ENCODE results near the gene KRT4.

KRT4 gene

DNA sequence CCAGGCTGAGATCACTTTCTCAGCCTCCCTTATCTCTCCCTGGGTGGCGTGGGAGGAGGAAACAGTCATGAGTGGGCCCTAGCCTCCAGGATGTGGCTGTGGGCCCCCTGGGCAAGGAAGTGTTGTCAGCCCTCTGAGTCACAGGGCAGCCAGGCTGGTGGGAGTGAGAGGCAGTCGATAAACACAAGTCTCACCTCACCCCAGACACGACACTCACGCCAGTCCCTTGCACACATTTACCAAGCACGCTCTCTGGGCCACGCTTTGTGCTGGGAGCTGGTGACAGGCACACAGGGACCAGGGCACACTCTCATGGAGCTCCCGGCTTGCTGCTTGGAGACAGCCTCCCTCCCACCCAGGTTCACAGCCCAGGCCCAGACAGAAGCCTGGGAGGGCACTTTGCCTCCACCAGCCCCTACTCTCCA is 22.1 kb upstream of the KRT4 start:
- Histone ChIP-seq H3K27me3 (replicated peaks) (no peaks in the 10 kb centered on the region), H3K27ac (peak overlapping the region; percentile 74), H3K36me3 (replicated peaks) (no peaks in the 10 kb centered on the region), H3K4me3 (ENCODE audit: low read depth, low read length) (no peak overlapping the region)
- in situ Hi-C loops (cut with HindIII; ENCODE audit: low pct_ligation_motif_present, low sequenced_read_pairs), result no loop called here
- peak; percentile 86 for DNase-seq
- TF ChIP-seq CTCF (IDR thresholded peaks at IDR 0.05; ENCODE audit: low read depth, low read length, missing control alignments), result no peak

DNA sequence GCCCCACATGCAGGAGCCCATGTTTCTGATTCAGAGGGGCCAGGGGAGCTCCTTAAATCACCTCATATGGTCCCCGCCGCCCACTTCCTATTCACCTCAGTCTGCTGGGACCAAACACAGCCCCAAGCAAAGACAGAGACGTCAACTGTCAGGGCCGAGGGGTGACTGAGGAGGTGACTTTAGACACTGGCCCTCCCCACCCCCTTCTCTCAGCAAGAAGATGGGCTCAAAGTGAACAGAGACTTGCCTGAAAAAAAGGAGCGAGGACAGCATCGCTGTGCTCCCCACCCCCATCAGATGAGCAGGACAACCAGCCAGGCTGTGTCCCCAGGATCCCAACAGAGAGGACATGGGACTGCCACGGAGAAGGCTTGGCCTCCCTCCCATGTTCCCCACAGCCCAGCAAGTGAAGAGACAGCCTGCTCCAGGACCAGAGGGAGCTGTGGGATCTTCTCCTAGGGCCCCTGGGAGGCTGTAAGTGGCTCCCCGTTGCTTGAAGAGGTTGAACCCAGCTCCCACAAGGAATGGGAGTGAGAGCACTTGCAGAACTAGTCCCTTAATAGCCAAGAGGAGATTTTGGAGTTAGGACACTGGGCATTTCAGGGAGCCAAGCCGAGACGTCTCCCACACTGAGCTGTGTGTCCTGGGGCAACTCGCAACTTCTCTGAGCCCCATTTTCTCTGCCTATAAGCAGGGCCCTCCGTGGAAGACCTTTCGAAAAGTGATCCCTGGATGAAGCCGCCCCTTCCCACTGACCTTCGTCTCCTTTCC is 21.5 kb upstream of the KRT4 start:
- Histone ChIP-seq H3K27me3 (replicated peaks) (no peaks in the 10 kb centered on the region), H3K4me3 (ENCODE audit: low read depth, low read length) (no peak overlapping the region), H3K36me3 (replicated peaks) (no peaks in the 10 kb centered on the region), H3K27ac (peak overlapping the region; percentile 74)
- DNase-seq, result no peak
- TF ChIP-seq CTCF (IDR thresholded peaks at IDR 0.05; ENCODE audit: low read depth, low read length, missing control alignments), result no peak
- in situ Hi-C loops (cut with HindIII; ENCODE audit: low pct_ligation_motif_present, low sequenced_read_pairs), result no loop called here

DNA sequence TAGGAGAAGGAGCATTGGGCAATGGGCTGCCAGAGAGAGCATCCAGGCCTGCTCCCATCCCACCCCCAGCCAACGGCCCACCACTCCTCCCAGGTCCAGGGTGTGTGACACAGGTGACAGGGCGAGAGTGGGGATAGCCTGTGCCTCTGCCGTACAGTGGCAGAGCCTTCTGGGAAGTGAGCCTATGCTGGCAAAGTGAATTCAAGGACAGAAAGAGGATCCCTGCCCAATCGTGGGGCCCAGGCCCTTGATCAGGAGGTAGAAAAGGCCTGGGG is 20.7 kb upstream of the KRT4 start:
- no peak for DNase-seq
- H3K27ac ChIP-seq, result no peak overlapping the region
- in situ Hi-C loops (cut with HindIII; ENCODE audit: low pct_ligation_motif_present, low sequenced_read_pairs), result no loop called here
- H3K4me3 ChIP-seq (ENCODE audit: low read depth, low read length), result no peak overlapping the region
- H3K36me3 ChIP-seq (replicated peaks), result no peaks in the 10 kb centered on the region
- TF ChIP-seq CTCF (IDR thresholded peaks at IDR 0.05; ENCODE audit: low read depth, low read length, missing control alignments), result no peak
- H3K27me3 ChIP-seq (replicated peaks), result no peaks in the 10 kb centered on the region

- no peaks in the 10 kb centered on the region for H3K36me3 ChIP-seq (replicated peaks)
- H3K27me3 ChIP-seq (replicated peaks), result no peaks in the 10 kb centered on the region
- in situ Hi-C loops (cut with HindIII; ENCODE audit: low pct_ligation_motif_present, low sequenced_read_pairs), result no loop called here
- DNase-seq, result no peak
- no peak within 1 kb of the TSS for H3K27ac ChIP-seq
- no peak within 1 kb of the TSS for H3K4me3 ChIP-seq (ENCODE audit: low read depth, low read length)
- TF ChIP-seq CTCF (IDR thresholded peaks at IDR 0.05; ENCODE audit: low read depth, low read length, missing control alignments), result no peak
These were observed 20.2 kb upstream of the KRT4 start, which contains the start of gene KRT79 for GRCh38 chr12:52833922-52834726. Gene KRT79 (minus strand): TSS chr12:52834311. CDS start chr12:52834260, 51 bp downstream.

- DNase-seq, result no peak
- no peaks in the 10 kb centered on the region for H3K27me3 ChIP-seq (replicated peaks)
- no peaks in the 10 kb centered on the region for H3K36me3 ChIP-seq (replicated peaks)
- no peak overlapping the region for H3K4me3 ChIP-seq (ENCODE audit: low read depth, low read length)
- no peak for TF ChIP-seq CTCF (IDR thresholded peaks at IDR 0.05; ENCODE audit: low read depth, low read length, missing control alignments)
- no peak overlapping the region for H3K27ac ChIP-seq
- in situ Hi-C loops (cut with HindIII; ENCODE audit: low pct_ligation_motif_present, low sequenced_read_pairs), result no loop called here
These were observed 19.3 kb upstream of the KRT4 start for GRCh38 chr12:52832985-52833905.

Data from brain microvascular endothelial cell (primary cell).